Epidermal melanocyte (primary cell): ENCODE results near the gene REEP5.
"Not testable (repeated sequence)": the region's sequence is repeated elsewhere in the genome, so short reads cannot be mapped to it uniquely, and the experiment has no call there.

Source experiments
- DNase-seq: peaks from one replicate; pipeline ENCODE4 v3.0.0; 2011; ENCODE audit warnings: low spot score; ENCODE audit not compliant: insufficient read length

Gene REEP5

DNA sequence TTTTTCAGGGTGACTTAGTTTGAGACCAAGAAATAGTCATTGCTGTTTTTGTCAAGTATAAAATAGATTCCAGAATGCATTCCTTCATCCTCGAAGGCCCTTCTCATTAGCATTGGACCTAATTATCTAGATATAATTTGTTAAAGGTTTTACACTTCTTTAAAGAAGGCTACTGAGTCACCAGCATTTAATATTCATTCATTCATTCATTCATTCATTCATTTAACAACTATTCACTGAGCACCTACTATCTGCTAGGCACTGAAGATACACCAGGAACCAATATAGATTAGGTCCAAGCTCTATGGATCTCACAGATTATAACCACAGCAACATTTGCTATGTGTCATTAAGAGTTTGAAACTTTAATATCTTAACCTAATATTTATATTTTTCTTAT lies 11.1 kb upstream of the REEP5 start:
- DNase-seq = no peak

DNA sequence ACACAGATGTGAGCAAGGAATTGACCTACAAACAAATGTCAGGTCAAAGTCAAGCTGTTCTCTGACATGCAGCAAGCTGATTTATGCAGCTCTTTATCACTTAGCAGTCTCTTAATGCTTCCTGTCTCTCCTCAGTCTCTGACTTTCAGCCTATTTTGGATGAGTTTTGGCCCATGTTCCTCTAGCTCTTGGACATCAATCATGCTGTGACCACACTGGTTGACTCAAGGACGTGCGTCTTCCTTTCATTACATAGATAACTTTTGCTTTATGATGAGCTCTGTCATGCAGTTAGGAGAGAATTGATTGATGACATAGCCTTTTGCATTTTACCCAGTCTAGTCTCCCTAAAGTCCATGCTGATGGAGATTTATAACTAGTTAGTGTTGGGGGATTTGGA lies 9.4 kb upstream of the REEP5 start:
- no peak for DNase-seq

DNA sequence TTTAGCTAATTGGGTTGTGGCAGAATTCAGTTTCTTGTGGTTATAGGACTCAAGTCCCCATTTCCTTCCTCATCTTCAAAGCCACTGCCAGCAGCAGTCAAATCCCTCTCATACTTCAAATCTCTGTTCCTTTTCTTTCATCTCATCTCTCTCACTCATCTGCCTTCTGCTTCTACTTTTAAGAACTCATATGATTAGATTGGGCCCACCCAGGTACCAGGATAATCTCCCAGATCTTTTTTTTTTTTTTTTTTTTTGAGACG lies 8.0 kb upstream of the REEP5 start:
- DNase-seq = no peak

DNA sequence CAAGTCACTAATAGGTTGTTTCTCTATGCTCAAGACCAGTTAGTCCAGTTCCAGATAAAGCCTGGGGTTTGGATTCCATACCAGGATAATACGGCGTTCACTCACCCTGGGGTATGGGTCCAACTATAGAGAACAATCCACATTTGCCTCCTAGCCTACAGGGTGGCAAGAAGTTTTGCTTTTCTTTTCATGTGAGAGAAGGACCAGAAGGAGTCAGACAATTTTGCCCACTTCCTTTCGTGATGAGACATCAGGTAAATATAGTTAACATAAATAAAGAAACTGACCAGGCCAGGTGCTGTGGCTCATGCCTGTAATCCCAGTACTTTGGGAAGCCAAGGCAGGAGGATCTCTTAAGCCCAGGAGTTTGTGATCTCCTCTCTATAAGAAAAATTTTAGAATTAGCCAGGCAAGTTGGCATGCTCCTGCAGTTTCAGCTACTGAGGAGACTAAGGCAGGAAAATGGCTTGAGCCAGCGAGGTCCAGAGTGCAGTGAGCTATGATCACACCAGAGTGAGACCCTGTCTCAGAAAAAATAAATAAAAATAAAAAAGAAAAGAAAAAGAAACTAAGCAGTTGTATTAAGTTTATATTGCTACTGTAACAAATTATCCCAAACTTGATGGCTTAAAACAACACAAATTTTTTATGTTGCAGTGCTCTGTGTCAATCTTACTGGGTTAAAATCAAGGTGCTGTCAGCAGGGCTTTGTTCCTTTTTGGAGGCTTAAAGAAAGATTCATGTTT lies 7.5 kb upstream of the REEP5 start:
- DNase-seq = no peak

DNA sequence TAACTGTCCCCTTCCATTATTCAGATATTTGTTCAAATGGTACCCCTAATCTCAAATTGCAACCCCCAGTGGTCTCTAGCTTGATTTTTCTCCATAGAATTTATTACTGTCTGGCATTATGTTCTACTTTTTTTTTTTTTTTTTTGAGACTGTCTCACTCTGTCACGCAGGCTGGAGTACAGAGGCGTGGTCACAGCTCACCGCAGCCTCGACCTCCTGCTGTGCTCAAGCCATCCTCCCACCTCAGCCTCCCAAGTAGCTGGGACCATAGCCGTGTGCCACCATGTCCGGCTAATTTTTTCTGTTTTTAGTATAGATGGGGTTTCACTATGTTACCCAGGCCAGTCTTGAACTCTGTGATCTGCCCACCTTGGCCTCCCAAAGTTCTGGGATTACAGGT lies 2.0 kb upstream of the REEP5 start:
- no peak for DNase-seq

DNA sequence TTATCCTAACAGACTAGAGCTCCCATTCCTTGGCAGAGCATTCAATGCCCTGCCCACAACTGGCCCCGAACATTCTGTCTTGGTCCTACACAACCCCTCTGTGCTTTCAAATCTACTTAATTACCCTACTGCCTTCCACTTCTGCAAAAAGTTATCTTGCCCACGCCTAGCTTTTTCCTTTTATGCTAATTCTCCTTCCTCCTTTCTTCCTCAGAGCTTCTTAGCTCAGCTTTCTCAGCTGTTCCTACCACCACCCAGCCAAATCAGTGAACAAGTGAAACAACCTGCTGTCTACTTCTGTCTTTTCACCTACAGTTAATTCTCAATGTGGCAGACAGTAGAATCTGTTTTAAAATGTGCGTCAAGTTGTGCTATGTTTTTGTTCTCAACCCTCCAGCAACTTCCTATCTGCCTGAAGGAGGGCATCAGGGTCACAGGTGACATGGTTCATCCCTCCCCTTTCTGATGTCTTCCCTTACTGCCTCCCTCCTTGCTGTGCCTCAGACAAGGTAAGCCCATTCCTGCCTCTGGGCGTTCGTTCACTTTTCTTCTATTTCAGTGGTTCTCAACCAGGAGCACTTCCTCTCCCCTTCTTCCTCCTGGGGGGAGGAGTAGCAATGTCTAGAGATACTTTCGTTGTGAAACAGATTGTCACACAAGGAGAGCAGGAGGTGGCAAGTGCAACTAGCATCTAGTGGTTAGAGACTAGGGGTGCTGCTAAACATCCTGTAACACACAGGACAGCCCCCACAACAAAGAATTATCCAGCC lies 1.3 kb upstream of the REEP5 start:
- no peak for DNase-seq

DNA sequence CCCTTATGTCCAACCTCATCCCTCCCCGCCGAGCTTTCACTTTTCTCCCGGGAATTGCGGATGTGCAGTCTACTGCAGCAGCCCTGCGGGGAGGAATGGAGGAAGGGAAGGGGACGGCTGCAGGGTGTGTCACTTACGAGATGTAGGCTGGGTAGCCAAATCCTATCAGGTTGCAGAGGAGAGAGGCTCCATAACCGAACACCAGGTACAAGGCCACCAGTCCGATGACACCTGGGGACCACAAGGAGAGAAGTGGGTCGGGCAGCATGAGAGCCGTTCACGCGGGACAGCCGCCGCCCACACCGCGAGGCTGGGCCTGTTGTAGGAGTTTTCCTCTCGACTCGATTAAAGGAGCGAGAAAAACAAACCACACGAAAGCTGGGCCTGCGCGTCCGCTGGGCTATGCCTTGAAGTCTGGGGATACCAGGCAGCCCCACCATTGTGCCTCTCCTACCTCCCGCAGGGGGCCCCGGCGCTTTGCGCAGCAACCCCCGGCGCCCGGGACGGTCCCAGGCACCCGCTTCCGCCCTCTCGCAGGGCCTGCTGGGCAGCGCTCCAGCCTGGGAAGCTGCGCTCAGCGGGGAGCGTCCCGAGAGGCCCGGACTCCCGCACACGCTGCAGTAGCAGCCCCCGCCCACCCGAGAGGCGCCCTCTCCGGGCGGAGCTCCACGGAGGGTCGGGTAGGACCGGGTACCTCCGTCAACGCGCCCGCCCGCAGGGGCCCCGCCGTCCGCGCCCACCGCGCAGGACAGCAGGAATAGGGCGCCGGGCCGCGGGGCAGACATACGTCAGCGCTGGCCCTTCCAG lies 798 bp downstream of the REEP5 start:
- peak; percentile 23 for DNase-seq

DNA sequence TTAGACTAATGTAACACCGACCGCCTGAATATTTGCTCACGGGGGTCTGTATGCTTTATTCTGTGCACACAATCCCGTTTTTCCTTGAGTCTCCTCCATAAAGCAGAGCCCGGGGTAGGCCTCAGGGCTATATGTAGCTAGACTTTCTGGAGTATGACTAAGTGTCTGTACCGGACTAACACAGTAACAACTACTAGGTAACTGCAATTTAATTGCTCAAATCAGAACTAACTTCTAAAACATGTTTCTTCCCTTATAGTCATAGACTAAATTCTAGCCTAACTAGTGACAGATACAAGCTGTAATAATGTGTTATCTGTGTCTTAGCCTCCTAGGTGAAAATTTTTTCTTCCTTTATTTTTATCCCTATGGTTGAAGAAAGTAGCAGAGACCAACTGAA lies 2.1 kb downstream of the REEP5 start:
- DNase-seq = no peak

DNA sequence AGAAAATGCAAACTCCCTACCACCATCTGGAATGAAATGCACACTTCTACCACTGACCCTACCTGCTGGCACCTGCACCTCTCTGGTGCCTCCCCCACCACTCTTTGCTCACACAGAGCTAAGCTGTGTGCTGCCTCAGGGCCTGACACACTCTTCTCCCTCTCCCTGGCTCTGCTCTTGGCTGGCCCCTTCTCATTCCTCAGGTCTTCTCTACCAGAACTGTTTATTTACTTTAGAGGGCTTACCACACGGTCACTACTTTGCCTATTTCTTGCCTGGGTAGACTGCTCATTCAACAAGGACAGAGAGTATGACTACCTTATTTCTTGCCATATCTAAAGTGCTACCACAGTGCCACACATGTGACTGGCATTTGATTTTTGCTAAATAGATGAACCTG lies 3.3 kb downstream of the REEP5 start:
- no peak for DNase-seq

DNA sequence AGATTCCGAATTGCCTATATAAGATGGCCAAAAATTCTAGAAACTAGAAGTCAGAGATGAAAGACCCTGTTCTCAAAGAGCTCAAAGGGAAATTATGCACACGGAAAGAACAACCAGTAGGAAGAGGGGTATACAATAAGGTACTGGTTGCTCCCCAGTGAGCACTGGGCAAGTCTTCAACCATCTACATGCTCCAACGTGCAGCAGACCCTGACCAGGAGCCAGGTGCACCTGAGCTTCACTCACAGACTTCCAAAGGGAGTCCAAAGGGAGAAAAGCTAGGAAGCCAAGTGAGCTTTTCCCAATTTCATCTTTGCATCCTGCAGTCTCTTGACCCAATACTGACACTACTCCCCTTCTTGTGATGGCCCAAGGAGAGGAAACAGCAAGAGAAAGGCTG lies 3.9 kb downstream of the REEP5 start:
- no peak for DNase-seq

DNA sequence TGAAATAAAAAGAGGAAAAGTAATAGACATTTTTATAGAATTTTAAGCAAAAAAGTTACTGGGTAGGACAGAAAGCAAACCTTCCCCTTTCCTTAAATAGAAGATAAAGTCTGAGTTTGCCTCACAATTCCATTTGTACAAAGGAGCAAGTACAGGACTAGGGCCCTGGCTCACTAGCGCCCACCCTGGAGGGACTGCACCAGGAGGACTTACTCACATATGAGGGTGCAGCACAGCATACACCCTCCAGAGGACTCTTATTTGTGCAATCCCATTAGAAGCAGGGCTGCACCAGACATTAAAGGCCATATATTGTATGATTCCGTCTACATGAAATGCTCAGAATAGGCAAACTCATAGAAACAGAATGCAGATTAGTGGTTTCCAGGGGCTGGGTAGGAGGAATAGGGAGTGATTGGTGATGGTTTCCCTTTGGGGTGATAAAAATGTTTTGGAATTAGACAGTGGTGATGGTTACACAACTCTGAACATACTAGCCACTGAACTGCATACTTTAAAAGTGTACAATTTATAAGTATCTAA lies 4.5 kb downstream of the REEP5 start:
- no peak for DNase-seq

DNA sequence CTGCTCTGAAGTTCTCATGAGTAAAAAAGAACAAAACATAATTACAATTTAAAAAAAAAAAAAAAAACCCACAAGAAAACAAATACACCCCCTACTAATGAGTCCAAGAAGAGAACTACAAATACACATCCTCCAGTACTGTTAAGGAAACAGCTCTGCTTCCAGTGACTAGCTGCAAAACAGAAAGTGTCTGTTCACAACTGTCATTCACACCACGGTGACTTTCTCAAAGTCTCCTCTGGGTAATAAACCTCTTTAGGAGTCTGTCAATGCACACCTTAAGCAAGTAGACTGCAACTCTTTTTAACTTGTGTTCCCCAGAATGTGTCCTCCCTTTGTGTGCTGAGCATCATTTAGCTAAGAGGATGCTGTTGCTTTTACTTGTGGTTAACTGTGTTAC lies 6.2 kb downstream of the REEP5 start:
- no peak for DNase-seq

DNA sequence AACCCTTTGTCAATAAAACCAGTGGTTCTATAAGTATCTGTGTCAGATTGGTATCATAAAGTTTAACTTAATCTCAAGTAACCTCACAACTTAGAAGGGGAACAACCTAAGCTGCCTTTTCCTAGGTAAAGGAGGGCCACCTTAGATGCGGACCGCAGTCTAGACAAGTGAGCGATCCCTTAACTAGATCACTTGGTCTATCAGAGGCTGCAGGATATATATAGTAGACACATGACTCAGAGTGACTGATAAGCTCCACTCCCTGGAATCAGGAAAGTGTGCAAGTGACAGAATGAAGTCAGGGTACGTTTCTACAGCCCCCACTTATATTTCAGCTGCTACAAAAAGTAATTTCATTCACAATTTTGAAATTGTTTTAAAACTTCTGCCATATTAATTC lies 7.4 kb downstream of the REEP5 start:
- no peak for DNase-seq

DNA sequence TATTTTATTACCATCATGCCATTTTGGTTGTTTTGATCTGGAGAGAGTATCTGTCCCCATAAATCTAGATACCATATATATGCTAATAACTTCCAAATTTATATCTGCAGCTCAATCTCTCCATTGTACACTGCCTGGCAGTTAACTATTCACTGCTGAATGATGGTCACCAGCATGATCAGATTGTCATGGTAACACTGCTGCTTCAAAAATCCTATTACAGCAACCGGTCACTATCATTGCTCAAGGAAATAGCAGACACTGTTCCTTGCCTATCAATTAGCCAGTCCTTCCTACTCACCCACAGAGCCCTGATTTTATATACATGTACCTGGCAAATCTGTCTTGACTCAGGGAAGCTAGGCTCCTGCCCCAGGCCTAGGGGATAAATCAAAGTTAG lies 11.5 kb downstream of the REEP5 start:
- no peak for DNase-seq

DNA sequence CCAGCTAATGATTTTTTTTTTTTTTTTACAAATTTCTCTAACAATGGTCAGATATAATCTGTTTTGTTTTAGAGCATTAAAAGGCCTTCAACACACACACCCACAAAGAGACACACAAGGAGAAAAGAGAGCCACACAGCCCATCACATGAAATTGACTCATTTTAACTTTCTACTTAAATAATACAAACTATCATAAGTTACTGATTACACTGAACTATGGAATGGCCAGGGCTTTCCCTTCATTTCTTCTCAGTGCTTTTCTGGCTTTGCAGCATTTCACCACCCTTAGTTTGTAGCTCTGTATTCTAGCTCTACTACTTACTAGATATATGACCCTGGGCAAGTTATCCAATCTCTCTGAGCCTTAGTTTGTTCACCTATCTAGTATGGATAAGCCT lies 13.2 kb downstream of the REEP5 start:
- no peak for DNase-seq

DNA sequence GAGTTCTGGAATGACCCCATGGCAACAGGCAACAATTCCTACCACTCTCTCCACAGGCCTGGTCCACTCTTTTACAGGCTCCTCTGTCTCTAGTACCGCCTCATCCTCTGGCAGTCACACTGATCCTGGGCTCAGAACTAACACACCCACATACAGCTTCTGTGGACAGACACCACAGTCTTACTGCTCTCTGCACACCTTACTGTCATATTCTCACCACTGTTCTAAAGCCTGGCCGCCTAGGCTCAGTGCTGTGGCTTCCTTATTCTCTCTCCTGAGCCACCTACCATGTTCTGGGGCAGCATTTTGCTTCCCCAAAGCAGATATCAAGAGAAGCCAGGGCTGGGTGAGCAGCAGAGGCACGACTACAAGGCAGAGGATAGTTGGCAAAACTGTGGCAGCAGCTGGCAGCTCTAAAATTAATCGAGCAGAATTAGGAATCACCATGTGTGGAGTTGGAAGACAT lies 14.8 kb downstream of the REEP5 start:
- no peak for DNase-seq

DNA sequence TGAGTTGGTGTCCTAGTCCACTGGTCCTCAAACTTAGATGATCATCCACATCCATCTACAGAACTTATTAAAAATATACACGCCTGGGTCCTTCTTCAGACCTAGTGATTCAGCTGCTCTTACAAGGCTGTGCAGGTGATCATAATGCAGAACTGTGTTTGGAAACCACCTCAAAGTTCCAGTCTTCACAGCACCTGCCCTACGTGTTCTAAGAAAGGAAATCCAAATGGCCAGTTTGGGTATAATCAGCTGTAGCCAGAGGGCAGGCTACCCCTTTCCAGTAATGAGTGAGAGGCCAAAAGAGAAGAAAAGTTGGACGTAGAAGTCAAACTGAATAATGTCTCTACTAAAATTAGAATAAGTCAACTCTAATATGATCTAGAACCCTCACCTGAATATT lies 15.4 kb downstream of the REEP5 start:
- DNase-seq = no peak

DNA sequence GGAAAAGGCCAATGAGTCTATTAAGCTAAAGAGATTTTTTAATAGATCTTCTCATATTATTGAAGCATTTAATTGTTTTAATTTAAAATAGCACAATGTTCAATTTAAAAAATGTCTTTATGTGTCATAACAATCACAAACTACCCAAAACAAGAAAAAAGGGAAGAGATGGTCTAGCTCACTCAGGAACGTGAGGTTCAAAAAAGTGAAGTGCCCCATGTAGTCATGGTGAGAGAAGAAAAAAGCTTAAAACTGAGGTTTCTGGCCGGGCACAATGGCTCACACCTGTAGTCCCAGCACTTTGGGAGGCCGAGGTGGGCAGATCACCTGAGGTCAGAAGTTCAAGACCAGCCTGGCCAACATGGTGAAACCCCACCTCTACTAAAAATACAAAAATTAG lies 17.0 kb downstream of the REEP5 start:
- DNase-seq = not testable (repeated sequence)

DNA sequence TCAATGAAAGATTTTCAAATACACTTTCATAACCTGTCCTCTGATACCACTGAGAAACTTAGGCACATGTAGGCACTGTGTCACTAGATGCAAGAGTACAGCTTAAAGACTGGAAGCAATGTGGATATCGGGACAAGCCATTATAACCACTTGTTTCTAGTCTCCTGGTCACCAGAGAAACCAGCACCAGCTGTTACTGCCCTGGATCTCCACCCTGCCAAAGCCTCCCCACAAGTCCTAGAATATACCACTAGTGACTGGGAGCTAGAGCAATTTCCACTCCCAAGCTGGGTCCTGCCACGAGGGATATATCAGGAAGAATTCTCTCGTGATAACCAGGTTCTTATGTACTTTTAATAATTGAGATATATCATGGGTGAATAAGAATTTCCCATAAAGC lies 19.5 kb downstream of the REEP5 start:
- no peak for DNase-seq

DNA sequence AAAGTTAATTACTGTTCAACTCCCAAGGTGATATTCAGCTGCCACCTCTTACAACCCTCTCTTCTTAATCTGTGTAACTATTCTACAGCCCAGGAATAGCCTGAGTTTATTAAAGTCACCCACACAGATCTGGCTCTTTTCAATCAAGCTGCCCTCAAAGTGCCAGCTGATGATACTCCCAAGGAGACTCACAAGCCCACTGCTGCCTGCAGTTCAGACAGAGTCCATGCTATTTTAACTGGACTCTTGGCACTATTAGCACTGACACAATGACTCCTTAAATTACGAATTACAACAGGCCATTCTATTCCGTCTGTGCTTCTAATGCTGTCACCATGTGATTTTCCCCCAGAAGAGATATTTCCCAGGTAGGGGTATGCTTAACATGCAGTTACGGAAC lies 26.3 kb downstream of the REEP5 start:
- no peak for DNase-seq

DNA sequence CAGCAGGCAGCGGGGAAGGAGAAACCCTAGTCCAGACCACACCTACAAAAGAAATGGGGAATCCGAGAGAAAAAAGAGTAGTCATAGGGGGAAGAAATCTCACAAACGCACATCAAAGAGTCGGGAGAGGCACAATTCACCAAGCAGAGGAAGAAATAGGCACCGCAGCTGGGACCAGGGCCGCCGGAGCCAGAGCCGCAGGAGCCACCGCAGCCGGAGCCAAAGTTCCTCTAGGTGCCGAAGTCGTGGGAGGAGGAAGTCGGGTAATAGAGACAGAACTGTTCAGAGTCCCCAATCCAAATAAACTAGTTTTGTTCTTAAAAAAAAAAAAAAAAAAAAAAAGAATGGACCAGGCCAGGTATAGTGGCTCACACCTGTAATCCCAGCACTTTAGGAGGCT lies 29.3 kb downstream of the REEP5 start:
- DNase-seq = no peak

DNA sequence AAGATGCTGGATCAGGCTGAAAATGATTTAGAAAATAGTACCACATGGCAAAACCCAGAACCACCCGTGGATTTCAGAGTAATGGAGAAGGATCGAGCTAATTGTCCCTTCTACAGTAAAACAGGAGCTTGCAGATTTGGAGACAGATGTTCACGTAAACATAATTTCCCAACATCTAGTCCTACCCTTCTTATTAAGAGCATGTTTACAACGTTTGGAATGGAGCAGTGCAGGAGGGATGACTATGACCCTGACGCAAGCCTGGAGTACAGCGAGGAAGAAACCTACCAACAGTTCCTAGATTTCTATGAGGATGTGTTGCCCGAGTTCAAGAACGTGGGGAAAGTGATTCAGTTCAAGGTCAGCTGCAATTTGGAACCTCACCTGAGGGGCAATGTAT lies 30.0 kb downstream of the REEP5 start:
- DNase-seq = not testable (repeated sequence)
